GM19035 (cell line): ENCODE results near the gene SMPDL3A.

ENCODE experiments used
- ATAC-seq: cut with Tn5 transposase; IDR thresholded peaks from one replicate; pipeline ENCODE4 v1.9.1; 2021; ENCODE audit not compliant: unreplicated experiment

The SMPDL3A gene

GRCh38 chr6:122775975-122776374, 13.1 kb upstream of the SMPDL3A start:
- ATAC-seq, result no peak

GRCh38 chr6:122778302-122778701, 10.8 kb upstream of the SMPDL3A start:
- no peak for ATAC-seq

- ATAC-seq, result no peak
Observed at GRCh38 chr6:122778985-122779661, 9.9 kb upstream of the SMPDL3A start.

GRCh38 chr6:122779667-122780066, 9.4 kb upstream of the SMPDL3A start, which contains the start of gene FABP7:
Gene FABP7, plus strand, starts transcription at chr6:122779716. Its CDS starts 79 bp downstream, at chr6:122779795.
- no peak for ATAC-seq

GRCh38 chr6:122780114-122780513, 8.9 kb upstream of the SMPDL3A start:
- ATAC-seq, result no peak

- ATAC-seq, result no peak
Observed at GRCh38 chr6:122781716-122782115, 7.3 kb upstream of the SMPDL3A start.

- ATAC-seq, result no peak
Observed at GRCh38 chr6:122783401-122783800, 5.7 kb upstream of the SMPDL3A start.

- ATAC-seq, result no peak
Observed at GRCh38 chr6:122785891-122786290, 3.2 kb upstream of the SMPDL3A start.

- no peak for ATAC-seq
Observed at GRCh38 chr6:122787721-122788120, 1.3 kb upstream of the SMPDL3A start.

- no peak for ATAC-seq
Observed at GRCh38 chr6:122788208-122788607, 850 bp upstream of the SMPDL3A start.

- ATAC-seq, result no peak
Observed at GRCh38 chr6:122788663-122789181, 336 bp upstream of the SMPDL3A start.

GRCh38 chr6:122790028-122790422, 967 bp downstream of the SMPDL3A start:
- no peak for ATAC-seq

GRCh38 chr6:122790423-122791309, 1.6 kb downstream of the SMPDL3A start:
- ATAC-seq, result no peak

GRCh38 chr6:122791310-122791679, 2.2 kb downstream of the SMPDL3A start:
- ATAC-seq, result no peak

GRCh38 chr6:122792766-122793165, 3.7 kb downstream of the SMPDL3A start:
- ATAC-seq, result no peak

- ATAC-seq, result no peak
Observed at GRCh38 chr6:122797537-122797936, 8.5 kb downstream of the SMPDL3A start.

- ATAC-seq, result peak; percentile 71
Observed at GRCh38 chr6:122798099-122798641, 9.1 kb downstream of the SMPDL3A start.

GRCh38 chr6:122799140-122799745, 10.2 kb downstream of the SMPDL3A start:
- ATAC-seq, result no peak

GRCh38 chr6:122799916-122800686, 11.0 kb downstream of the SMPDL3A start:
- no peak for ATAC-seq

GRCh38 chr6:122800906-122801305, 11.8 kb downstream of the SMPDL3A start:
- ATAC-seq, result no peak

GRCh38 chr6:122801397-122801796, 12.3 kb downstream of the SMPDL3A start:
- no peak for ATAC-seq
